ENCODE data around the gene KCNK7. TPM values are rescaled to one million over a fixed set of nuclear protein-coding genes. Genes with fewer than 3 reads are reported as not detected.
"Not testable (repeated sequence)": the region's sequence is repeated elsewhere in the genome, so short reads cannot be mapped to it uniquely, and the experiment has no call there.

The KCNK7 gene
- total RNA-seq, 6 donors from 2014 or later, result 0.59 to 3.7 (median 1.7) TPM; not detected in 1

DNA sequence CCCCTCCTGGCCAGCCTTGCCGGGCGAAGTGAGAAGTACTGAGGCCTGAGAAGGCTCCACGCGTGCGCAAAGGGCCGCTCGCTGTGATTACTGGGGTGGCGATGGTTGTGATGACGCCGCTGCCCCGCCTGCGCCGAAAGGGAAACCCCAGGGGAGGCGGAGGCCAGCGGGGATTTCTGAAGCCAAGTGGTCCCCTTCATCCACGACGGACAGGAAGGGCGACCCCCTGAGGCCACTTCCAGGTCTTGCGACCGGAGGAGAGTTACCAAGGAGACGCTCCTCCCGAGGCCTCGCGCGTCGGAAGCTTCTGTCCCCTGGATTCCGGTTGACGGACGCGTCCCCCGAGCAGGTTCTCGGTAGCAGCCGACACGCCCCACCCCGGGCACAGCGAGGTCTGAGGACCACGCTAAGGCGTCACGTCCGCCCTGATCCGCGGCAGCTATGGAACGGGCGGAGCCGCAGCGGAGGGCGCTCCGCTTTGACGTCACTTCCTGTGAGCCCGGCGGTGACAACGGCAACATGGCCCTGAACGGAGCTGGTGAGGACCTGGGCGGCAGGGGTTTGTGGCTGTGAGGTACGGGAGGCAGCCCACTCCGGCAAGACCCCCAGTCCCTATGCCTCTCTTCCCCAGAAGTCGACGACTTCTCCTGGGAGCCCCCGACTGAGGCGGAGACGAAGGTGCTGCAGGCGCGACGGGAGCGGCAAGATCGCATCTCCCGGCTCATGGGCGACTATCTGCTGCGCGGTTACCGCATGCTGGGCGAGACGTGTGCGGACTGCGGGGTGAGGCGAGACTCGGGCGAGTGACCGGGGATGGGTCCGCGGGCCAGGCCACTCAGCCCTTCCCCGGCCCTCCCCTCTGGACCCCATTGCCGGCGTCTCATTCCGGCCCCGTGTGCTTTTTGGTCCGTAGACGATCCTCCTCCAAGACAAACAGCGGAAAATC lies 25.4 kb downstream of the KCNK7 start, which contains the start of gene ZNRD2:
ZNRD2 (plus strand) TSS at position 505 of the 946 bp plus-strand sequence; CDS start at position 520, 15 bp downstream.
- H3K4me1 ChIP-seq, result peaks cover 52 to 78% (median 67%) of the 10 kb centered on the region in 4 donors
- 0 to 2% methylated on average over 8 to 77 of the region's 89 CpGs for WGBS, 2 donors

DNA sequence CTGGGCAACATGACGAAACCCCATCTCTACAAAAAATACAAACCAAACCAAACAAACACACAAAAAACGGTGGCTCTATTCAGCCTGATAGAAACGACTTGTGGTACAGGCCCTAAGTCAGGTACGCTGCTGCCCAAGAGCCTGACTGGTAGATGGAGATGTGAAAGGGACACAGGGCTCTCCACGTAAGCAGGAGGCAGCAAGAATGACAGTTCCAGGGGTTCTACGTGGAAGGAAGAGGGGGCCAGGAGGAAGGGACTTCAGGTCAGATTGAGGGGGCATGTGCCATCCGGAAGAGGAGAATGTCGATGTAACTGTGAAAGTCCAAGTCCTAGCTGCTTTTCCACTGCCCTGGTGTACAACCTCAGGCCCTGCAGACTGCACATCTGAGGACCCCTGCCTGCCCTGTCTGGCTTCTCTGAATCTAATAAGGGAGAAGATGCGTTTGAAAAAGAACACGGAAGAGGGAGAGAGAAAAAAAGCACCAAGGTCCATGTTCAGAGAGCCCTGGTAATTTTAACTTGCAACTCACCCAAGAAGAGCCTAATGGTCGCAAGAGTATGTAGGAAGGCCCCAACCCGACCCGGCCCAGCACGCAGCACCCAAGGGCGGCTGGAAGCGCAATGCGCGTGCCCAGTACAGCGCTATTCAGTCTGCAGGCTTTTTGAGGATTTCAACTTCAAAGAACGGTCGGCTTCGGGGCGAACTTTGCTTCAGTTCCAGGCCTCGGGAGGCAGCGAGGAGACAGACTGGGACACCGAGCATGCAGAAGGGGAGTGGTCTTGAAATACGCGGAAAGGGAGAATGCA lies 26.2 kb downstream of the KCNK7 start:
- ATAC-seq (ENCODE audit: low FRiP score in 2 of 2), result peak; percentile 30 to 49
- peak in 1 of 2 donors; percentile 87 for DNase-seq
- H3K4me3 ChIP-seq, result peak overlapping the region; percentile 11 to 89 (median 82)

More for the DNA sequence above, 25.4 kb downstream of the KCNK7 start, which contains the start of gene ZNRD2:
- DNase-seq, result peak; percentile 98 to 99
- Histone ChIP-seq H3K4me3 (peak within 1 kb of the TSS; percentile 77 to 93 (median 88)), H3K36me3 (peaks cover 0 to 6% (median 0%) of the 10 kb centered on the region in 4 donors), H3K27ac (peak within 1 kb of the TSS; percentile 92 to 98 (median 94)), H3K27me3 (no peaks in the 10 kb centered on the region), H3K9me3 (no peaks in the 10 kb centered on the region)
- peak; percentile 96 to 99 for TF ChIP-seq POLR2AphosphoS5 (IDR thresholded peaks at IDR 0.05)
- TF ChIP-seq, protein P1, sequence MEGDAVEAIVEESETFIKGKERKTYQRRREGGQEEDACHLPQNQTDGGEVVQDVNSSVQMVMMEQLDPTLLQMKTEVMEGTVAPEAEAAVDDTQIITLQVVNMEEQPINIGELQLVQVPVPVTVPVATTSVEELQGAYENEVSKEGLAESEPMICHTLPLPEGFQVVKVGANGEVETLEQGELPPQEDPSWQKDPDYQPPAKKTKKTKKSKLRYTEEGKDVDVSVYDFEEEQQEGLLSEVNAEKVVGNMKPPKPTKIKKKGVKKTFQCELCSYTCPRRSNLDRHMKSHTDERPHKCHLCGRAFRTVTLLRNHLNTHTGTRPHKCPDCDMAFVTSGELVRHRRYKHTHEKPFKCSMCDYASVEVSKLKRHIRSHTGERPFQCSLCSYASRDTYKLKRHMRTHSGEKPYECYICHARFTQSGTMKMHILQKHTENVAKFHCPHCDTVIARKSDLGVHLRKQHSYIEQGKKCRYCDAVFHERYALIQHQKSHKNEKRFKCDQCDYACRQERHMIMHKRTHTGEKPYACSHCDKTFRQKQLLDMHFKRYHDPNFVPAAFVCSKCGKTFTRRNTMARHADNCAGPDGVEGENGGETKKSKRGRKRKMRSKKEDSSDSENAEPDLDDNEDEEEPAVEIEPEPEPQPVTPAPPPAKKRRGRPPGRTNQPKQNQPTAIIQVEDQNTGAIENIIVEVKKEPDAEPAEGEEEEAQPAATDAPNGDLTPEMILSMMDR (IDR thresholded peaks at IDR 0.05), result peak in 5 of 6 experiments; percentile 40 to 85 (median 71)
- TF ChIP-seq EP300 (IDR thresholded peaks at IDR 0.05), result peak in 2 of 4 donors; percentile 73 to 87
- peak in 3 of 4 donors; percentile 44 to 86 (median 52) for TF ChIP-seq POLR2A (IDR thresholded peaks at IDR 0.05)
- peak; percentile 91 to 96 for ATAC-seq (ENCODE audit: low FRiP score in 2 of 2)

DNA sequence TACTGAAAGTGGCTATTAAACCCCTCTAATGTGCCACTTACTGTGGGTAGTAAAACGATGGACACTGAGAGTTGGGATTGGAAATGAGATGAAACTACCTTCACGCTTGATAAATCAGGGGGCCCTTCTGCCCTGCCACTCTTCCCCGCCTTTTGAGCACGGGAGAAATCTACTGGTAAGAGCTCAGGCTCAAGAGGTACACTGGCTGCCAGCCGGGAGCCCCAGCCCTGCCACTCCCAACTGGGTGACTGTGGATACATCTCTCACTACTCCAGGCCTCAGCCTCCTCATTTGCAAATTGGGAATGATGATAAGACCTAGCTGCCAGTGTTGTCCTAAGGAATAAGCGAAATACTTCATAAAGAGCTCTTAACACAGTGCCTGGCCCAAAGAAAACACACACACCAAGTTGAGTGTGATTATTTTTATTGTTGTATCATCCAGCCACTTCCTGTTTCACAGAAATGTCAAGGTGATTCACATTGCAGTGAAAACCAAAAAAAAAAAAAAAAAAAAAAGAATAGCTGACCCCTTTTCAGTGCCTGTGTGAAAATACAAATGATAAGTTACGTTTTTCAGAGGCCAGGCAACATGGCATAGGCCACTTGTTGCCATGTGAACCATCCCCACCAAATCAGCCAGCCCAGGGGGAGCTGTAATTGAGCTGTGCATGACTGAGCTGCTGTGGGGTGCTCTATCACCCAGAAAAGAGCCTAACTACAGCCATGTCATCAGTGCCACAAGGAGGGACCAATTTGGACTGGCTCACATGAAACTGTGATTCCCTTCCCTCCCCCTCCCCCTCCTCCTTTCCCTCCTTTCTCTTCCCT lies 29.8 kb downstream of the KCNK7 start:
- no peaks in the 10 kb centered on the region for H3K36me3 ChIP-seq
- no peak overlapping the region for H3K4me3 ChIP-seq
- H3K9me3 ChIP-seq, result no peaks in the 10 kb centered on the region
- 64 to 78% methylated on average over 6 to 7 of the region's 7 CpGs for WGBS, 2 donors
- H3K4me1 ChIP-seq, result peaks cover 24 to 51% (median 41%) of the 10 kb centered on the region in 4 donors
- DNase-seq, result peak in 1 of 2 donors; percentile 71
- ATAC-seq (ENCODE audit: low FRiP score in 2 of 2), result no peak
- peak overlapping the region; percentile 10 to 73 (median 61) for H3K27ac ChIP-seq
- no peaks in the 10 kb centered on the region for H3K27me3 ChIP-seq
- no peak for TF ChIP-seq POLR2AphosphoS5 (IDR thresholded peaks at IDR 0.05)
- TF ChIP-seq, protein P1 (IDR thresholded peaks at IDR 0.05), result no peak
- TF ChIP-seq EP300 (IDR thresholded peaks at IDR 0.05), result no peak
- TF ChIP-seq POLR2A (IDR thresholded peaks at IDR 0.05), result no peak

More for the DNA sequence above, 26.2 kb downstream of the KCNK7 start:
- no peaks in the 10 kb centered on the region for H3K9me3 ChIP-seq
- TF ChIP-seq POLR2A (IDR thresholded peaks at IDR 0.05) (peak in 2 of 4 donors; percentile 31 to 57), POLR2AphosphoS5 (IDR thresholded peaks at IDR 0.05) (no peak)
- 6 to 7% methylated on average over 24 to 27 of the region's 28 CpGs for WGBS, 2 donors
- H3K36me3 ChIP-seq, result peaks cover 0 to 6% (median 0%) of the 10 kb centered on the region in 4 donors
- peaks cover 46 to 76% (median 64%) of the 10 kb centered on the region in 4 donors for H3K4me1 ChIP-seq
- peak overlapping the region; percentile 91 to 98 (median 94) for H3K27ac ChIP-seq
- no peaks in the 10 kb centered on the region for H3K27me3 ChIP-seq

DNA sequence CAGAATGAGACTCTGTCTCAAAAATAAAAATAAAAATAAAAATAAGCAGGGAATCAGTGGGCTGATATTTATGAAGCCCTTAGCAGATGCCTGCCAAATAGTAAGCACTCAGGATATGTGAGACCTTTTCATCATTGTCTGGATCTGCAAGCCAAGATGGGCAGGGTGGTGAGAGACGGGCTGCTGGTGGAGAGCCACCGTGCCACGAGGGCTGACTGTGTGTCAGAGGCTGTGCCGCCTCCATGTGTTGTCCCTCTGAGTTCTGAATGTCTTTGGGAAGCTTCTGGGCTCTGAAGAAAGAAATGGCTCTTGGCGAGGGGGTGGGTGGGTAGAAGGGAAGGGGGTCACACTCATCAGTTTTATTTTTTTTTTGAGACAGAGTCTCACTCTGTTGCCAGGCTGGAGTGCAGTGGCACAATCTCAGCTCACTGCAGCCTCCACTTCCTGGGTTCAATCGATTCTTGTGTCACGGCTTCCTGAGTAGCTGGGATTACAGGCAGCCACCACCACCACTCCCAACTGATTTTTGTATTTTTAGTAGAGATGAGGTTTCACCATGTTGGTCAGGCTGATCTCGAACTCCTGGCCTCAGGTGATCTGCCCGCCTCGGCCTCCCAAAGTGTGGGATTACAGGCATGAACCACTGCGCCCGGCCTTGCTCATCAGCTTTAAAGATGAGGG lies 30.6 kb downstream of the KCNK7 start:
- H3K27me3 ChIP-seq; H3K9me3 ChIP-seq; H3K4me3 ChIP-seq; ATAC-seq (ENCODE audit: low FRiP score in 2 of 2); H3K36me3 ChIP-seq; DNase-seq: not testable (repeated sequence)
- Histone ChIP-seq H3K27ac (peak overlapping the region; percentile 10 to 73 (median 48)), H3K4me1 (peaks cover 30 to 56% (median 43%) of the 10 kb centered on the region in 4 donors)
- WGBS, 2 donors, result 80 to 84% methylated on average over 11 to 12 of the region's 12 CpGs
